Head of caudate nucleus (tissue), 42 donors: ENCODE results near the gene TMOD2.
A peak's percentile ranks its signal among the peaks of the same experiment; 100 is the strongest.

Experiments used
- DNase-seq, 42 donors: peaks; one replicate each; pipeline versions ENCODE4 v3.0.0 to v3.0.0-alpha.2; 2020 to 2021; ENCODE audit warnings: mixed read lengths in 7 of 42
- intact Hi-C: fragments of 100-400 bp; cut with DNase I; formaldehyde crosslinking; loops from one replicate; pipeline ENCODE4 v1.15.0; 2022

The TMOD2 gene

DNA sequence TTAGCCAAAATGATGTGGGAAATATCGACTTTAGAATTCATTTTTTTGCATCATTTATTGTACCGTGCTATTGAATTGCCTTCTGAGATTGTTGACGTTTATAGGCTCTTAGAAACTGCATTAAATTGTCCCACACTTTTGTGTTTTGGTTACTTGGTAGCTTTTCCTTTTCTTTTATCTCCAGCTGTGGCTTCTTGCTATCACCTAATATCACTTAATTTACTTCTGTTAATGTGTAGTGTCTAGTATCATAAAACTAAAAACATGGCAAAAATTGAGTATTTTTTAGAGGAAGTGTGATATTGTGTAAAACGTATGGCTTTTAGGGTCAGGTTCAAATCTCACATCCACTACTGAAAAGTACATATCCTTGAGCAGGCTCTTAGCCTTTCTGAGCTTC is 89.3 kb downstream of the TMOD2 start:
- DNase-seq, result no peak
- intact Hi-C loops, result no loop called here

DNA sequence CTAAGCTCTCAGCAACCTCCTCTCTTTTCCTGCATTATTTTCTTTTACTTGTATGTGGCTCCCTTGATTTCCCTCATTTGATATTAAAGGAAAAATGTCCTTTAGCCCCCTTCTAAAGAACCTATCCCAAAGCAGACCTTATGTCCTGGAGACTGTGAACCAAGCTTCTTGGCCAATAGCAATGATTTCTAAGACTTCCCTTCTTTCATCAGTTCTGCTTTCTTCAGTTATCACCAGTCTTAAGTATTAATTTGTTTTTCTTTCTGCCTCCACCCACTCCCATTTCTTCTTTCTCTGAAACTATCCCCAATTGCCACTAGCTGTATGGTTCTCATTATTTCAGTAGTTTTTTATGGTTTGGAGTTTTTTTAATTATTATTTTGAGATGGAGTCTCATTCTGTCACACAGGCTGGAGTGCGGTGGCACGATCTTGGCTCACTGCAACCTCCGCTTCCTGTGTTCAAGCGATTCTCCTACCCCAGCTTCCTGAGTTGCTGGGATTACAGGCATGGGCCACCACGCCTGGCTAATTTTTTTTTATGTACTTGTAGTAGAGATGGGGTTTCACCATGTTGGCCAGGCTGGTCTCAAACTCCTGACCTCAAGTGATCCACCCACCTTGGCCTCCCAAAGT is 90.1 kb downstream of the TMOD2 start:
- intact Hi-C loops, result no loop called here

DNA sequence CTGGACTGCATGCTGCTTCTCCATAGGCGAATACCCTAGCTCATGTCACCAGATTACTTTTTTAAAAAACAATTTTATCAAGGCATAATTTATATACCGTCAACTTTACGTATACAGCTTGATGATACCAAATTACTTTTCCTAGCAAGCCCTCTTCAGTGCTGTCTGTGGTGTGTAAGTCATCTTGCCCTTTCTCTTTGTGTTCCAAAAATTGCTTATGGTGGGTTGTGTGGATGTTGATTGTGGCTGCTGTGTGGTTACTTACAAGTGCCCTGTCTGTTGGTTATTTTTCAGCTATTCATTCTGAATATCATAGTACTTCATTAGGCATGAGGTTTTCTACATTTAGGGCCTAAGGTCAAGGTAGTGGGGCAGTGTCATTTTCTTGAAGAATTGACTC is 90.9 kb downstream of the TMOD2 start:
- DNase-seq, result no peak
- intact Hi-C loops, result no loop called here

More for the DNA sequence above, 90.1 kb downstream of the TMOD2 start:
- no peak for DNase-seq

DNA sequence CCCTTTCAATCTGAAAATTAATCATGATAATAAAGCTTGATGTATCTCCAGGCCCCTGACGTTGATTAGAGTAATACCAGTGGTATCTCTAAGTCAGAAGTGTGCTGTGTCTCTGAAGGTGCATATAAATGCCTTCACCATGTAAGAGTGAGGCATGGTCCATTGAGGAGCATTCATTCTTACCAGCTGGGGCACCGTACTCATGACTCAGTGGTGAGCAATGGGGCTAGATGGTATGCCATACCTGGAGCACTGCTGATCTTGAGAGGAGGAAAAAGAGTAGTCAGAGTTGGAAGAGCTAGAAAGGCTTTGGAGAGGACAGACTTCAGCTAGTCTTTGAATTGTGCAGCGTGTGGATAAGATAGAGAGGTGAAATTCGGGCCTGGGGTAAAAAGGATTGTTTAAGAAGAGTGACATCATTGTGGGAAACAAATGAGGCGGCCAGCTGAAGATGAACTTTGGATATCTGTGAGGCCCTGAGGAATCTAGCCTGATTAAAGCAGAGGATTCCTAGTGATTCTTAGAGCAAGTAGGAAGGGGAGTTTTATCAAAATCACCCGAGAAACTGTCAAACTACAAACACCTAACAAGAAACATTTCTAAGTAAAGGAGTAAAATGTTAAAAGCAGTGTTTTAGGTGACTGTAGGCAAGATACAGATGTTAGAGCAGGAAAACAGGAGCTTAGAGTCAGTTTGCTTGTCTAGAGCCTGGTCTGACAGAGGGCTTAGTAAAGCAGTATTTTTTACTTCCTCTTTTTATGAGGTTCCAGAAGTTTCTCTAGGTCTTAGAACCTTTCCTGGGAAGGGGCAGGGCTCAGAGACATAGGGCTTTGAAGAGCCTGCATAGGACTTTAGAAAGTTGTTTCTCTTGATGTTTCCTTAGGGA is 91.7 kb downstream of the TMOD2 start:
- no peak for DNase-seq
- intact Hi-C loops, result no loop called here

DNA sequence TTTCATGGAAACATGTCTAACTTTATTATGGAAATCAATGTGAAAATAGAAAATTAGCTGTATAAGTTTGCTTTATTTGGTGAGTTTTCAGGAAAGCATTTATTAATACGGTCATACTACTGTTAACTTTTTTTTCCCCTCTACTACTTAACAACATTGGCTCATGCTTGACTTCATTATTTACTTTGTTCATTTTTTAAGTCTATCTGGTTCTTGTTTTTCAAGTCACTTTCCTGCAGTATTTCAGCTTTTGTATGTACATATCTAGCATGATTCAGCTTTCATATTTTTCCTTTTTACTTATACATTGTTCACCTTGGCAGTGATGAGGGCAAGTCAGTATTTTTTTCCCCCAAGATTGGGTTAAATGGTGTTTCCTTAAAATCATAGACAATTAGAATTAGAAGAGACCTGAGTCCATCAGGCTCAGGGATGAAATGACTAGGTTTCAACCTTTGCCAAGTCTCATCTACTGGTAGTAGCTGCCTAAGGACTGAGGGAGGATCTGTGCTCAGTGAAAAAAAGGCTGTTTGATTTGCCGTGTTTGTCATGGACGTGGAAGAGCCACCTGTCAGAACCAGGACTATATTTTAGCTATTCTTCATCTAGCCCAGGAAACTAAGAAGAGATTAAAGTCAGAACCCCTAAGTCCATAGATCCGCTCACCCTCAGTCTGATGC is 93.5 kb downstream of the TMOD2 start:
- no peak for DNase-seq
- intact Hi-C loops, result no loop called here

DNA sequence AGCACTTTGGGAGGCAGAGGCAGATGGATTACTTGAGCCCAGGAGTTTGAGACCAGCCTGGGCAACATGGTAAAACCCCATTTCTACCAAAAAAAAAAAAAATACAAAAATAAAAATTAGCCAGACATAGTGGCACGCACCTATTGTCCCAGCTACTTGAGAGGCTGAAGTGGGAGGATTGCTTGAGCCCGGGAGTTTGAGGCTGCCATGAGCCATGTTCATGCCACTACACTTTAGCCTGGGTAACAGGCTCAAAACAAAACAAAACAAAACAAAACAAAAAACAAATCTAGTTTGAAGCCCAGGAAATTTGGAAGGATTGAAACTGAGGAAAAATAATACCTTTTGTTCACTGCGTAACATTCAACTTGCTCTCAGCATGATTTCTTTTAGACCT is 94.7 kb downstream of the TMOD2 start:
- DNase-seq, result peak in 2 of 42 donors; percentile 21 to 44
- intact Hi-C loops, result no loop called here

DNA sequence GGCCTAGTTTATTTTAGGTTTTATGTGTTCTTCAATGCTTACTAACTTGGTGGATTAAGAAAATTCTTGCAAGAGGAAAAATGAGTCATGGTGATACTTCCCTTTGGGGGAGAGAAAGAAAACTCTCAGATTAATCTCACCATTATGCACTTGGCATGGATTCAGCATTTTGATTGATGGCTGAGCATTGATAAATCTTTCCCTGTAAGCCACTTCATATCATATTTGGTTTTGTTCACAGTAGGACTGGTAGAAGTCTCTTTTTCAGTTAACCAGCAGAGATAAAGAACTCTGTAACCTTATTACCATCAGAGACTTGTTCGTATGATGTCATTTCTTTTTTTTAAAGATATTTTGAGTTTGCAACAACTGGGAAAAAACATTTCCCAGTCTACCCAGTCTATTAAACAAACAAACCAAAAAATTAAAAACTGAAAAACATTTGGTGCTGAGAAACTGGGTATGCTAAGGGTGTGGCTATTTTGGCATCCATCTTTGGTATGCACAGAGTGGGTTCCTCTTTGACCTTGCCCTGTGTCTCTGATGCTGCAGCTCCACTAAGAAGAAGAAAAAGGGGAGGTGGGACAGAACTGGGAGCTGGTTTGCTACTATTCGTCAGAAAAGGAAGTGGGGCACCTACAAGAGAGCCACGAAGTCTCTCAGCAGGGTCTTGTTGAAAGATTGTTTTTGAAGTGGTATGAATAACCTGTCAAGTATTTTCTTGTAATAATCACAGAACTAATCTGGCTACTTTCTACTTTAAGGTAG is 95.2 kb downstream of the TMOD2 start:
- peak in 1 of 42 donors; percentile 23 for DNase-seq
- intact Hi-C loops, result no loop called here

DNA sequence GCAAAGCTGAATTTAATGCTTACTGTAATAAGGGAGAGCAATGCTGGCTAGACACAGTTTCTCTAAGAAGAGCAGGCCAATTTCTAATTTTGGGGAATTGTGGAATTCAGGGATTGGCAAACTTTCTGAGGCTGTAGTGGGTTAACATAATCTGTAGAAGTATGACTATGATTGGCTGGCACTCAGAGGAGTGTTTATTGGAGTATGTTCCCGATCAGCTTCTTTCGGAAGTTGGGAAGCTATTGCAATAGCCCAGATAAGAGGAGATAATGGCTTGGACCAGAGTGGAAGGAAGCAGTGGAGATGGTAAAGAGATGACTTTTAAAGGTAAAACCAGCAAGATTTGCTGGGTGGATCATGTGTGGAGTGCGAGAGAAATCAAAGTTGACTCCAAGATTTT is 97.4 kb downstream of the TMOD2 start:
- intact Hi-C loops, result no loop called here

DNA sequence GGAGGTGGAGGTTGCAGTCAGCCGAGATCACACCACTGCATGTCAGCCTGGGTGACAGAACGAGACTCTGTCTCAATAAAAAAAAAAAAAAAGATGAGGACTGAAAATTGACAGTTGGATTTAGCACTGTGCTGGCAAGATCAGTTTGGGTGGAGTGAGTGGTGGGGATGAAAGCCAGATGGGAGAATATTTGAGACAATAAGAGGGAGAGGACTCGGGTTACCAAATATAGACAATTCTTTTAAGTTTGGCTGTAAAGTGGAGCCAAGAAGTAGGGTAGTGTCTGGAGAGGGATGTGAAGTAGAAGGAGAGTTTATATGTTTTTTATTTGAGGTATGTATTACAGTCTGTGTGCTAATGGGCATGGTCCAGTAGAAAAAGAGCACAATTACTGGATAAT is 98.5 kb downstream of the TMOD2 start:
- DNase-seq, result no peak
- intact Hi-C loops, result no loop called here

More for the DNA sequence above, 97.4 kb downstream of the TMOD2 start:
- DNase-seq, result no peak

DNA sequence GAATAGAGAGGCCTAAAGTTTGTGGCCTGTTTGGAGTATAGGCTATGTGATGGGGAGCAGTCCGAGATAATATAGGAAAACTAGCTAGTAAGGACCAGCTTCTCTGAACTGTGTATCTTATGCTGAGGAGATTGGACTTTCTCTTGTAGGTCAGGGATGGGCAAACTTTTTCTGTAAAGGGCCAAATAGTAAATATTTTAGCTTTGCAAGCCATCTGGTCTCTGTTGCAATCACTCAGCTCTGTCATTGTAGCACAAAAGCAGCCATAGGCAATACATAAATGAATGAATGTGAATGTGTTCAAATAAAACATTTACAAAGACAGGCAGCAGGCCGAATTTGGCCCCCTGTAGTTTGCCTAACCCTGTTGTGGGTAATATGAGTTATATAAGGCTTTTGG is 102.6 kb downstream of the TMOD2 start:
- intact Hi-C loops, result no loop called here
- DNase-seq, result no peak

DNA sequence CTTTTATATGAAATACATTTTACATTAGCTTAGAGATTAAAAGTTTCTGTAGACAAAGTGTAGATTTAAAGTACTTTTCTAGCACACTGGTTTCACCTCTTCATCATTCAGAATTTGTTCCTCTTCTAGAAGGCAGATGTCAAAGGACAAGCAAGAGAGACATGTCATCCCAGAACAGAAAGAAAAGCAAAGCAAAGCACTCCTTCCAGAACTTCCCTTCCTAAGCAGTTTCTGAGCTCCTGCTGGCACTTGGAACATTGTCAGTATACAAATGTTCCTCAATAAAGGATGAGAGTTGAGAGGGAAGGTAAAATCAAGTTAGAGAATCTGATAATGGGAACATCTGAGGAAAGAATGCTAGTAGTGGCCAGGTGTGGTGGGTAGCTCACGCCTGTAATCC is 104.2 kb downstream of the TMOD2 start:
- intact Hi-C loops, result no loop called here
- DNase-seq, result no peak

DNA sequence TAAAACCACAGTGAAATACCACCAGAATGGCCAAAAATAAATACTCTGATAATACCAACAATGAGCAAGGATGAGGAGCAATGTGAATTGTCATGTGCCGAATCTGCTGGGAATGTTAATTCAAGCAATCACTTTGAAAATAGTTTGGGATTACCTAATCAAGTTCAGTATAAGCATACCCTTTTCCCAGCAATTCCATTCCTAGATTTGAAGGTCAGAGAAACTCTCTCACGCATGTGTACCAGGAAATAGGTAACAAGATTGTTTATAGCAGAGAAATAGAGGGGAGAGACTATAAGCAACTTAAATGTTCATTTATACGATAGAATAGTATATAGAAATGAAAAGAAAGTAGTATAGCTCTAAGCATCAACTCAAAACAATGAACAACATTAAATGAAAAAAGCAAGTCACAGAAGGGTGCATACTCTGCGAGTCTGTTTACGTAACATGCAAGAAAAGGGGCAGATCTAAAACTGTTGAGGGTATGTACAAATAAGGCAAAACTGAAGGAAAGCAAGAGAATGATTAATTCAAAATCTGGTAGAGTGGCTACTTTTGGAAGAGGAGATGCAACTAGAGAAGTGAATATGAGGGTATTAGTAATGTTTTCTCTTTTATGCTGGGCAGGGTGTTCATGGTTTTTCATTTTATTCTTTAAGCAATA is 105.5 kb downstream of the TMOD2 start:
- intact Hi-C loops, result no loop called here
- DNase-seq, result no peak

DNA sequence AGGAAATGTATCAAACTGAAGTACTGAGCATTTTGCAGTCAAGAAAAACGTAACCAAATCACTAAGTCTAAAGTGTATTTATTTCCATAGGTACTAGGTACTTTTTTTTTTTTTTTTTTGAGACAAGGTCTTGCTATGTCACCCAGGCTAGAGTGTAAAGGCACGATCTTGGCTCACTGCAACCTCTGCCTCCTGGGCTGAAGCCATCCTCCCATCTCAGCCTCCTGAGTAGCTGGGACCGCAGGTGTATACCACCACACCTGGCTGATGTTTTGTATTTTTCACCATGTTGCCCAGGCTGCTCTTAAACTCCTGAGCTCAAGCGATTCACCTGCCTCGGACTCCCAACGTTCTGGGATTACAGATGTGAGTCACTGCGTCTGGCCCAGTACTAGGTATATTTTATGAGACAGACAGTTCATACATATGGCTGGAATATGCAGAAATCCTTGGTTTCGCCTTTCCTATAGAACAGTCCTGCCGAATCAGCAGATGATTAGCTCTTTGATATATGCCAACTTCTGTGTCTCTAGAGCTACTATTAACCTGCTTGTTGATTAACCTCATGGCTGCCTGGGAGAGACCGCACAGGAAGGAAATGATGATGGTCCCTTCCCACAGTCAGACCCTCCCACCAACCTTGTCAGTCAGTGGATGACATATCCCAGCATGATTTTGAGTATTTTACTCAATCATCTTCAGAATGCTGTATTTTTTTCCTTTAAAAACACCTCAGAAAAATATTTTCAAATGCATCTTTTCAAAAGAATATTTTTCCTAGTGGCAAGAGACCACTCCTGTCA is 110.4 kb downstream of the TMOD2 start:
- DNase-seq, result no peak
- intact Hi-C loops, result no loop called here

DNA sequence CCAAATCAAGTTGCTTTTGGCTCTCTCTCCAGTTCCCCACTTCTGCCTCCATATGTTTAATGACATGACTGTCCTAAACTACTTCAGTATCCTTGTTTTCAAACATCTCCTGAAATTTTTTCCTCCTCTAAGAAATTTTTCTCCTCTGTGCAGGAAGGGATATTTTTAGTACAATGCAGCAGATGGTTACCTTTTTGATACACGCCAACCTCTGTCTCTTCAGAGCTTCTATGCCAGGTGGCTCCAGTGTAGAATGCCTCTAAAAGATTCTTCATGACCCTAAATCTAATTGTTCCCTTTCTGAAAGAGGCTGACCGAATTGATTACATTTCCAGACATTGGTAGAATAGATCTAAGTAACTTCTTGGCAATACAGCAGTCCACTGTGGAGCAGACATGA is 111.7 kb downstream of the TMOD2 start:
- intact Hi-C loops, result no loop called here
- no peak for DNase-seq

DNA sequence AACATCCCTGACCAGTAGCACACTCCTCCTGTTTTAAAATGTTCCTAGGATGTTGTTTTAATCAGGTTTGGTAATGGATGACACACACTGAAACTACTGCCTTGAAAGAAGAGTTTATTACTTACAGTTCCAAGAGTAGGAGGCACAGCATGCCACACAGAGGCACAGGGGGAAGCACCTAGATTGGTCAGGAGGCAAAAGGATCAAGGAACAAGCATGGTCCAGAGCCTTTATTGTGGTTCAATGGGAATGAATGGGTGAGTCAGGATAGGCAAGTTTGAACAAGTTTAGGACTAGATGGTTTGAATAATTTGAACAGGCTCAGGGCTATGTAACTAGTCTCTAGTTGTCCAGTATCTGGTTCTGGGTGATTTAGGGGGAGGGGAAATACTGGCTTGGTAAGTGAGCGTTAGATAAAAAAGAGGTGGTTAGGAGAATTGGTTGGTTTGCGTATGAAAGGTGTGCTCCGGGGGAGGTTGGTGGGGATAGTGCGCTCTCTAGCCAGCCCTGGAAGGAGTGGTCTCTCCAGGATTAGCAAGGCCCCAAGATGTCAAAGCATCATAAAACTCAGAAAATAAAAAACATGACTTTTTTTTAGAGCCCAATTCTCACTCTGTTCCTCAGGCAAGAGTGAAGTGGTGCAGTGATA is 113.1 kb downstream of the TMOD2 start:
- intact Hi-C loops, result no loop called here

DNA sequence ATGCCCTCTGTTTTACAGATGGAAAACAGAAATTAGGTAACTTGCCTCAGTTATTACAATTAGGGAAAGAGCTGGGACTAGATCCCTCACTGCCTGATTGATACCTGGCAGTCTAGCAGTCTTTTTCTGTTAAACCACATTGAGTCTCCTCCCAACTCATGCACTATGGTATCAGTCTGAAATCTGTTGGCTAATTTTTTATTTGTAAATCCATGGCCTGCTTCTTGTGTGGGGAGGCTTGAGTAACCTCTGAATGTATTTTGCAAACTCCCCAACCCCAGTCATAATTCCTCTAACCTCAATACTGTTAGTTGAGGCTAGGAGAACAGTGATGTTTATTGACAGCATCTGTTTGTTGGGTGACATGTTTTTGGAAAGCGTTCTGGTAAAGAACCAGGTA is 113.9 kb downstream of the TMOD2 start:
- no peak for DNase-seq
- intact Hi-C loops, result no loop called here

More for the DNA sequence above, 113.1 kb downstream of the TMOD2 start:
- DNase-seq, result no peak
